SK-N-SH treated with all-trans-retinoic acid at 6 μM for 48 hours (cell line): Measurements from ENCODE around the gene SPDYE2B.
"Not testable (repeated sequence)": the region's sequence is repeated elsewhere in the genome, so short reads cannot be mapped to it uniquely, and the experiment has no call there.

Source experiments
- BACH2 ChIP-seq: fragments of 250-450 bp; sonication (Bioruptor Pico); IDR thresholded peaks from 2 replicates; pipeline ENCODE4 v1.9.0; 2021; ENCODE audit warnings: mild to moderate bottlenecking, borderline replicate concordance
- CSRNP3 ChIP-seq: fragments of 250-450 bp; sonication (Bioruptor Pico); IDR thresholded peaks from 2 replicates; pipeline ENCODE4 v1.5.1; 2021; ENCODE audit warnings: mild to moderate bottlenecking, moderate library complexity
- ESRRG ChIP-seq: fragments of 250-450 bp; sonication (Bioruptor Pico); IDR thresholded peaks from 2 replicates; pipeline ENCODE4 v1.6.1; 2021; ENCODE audit warnings: mild to moderate bottlenecking
- OSR1 ChIP-seq: fragments of 250-450 bp; sonication (Bioruptor Pico); IDR thresholded peaks from 2 replicates; pipeline ENCODE4 v1.8.0; 2022; ENCODE audit warnings: moderate library complexity, mild to moderate bottlenecking, inconsistent platforms
- PATZ1 ChIP-seq: fragments of 250-450 bp; sonication (Bioruptor Pico); IDR thresholded peaks from 2 replicates; pipeline ENCODE4 v1.8.0; 2020; ENCODE audit warnings: mild to moderate bottlenecking, moderate library complexity, borderline replicate concordance
- POU6F1 ChIP-seq: fragments of 250-450 bp; sonication (Bioruptor Pico); IDR thresholded peaks from 2 replicates; pipeline ENCODE4 v1.8.0; 2021; ENCODE audit warnings: low read depth, mild to moderate bottlenecking, moderate library complexity, borderline replicate concordance
- PPARA ChIP-seq: fragments of 250-450 bp; sonication (Bioruptor Pico); IDR thresholded peaks from 2 replicates; pipeline ENCODE4 v1.5.0; 2020; ENCODE audit warnings: mild to moderate bottlenecking, borderline replicate concordance
- RARB ChIP-seq: fragments of 250-450 bp; sonication (Bioruptor Pico); IDR thresholded peaks from 2 replicates; pipeline ENCODE4 v1.8.0; 2021; ENCODE audit warnings: mild to moderate bottlenecking, moderate library complexity
- SNAI2 ChIP-seq: fragments of 250-450 bp; sonication (Bioruptor Pico); IDR thresholded peaks from 2 replicates; pipeline ENCODE4 v1.5.0; 2020; ENCODE audit warnings: mild to moderate bottlenecking, moderate library complexity
- ZFP3 ChIP-seq: fragments of 250-450 bp; sonication (Bioruptor Pico); IDR thresholded peaks from 2 replicates; pipeline ENCODE4 v1.5.0; 2020; ENCODE audit warnings: mild to moderate bottlenecking, moderate library complexity
- ZNF70 ChIP-seq: fragments of 450-650 bp; formaldehyde crosslinking; IDR thresholded peaks from 2 replicates; pipeline ENCODE4 v1.5.0; 2020; ENCODE audit warnings: mild to moderate bottlenecking, moderate library complexity

DNA sequence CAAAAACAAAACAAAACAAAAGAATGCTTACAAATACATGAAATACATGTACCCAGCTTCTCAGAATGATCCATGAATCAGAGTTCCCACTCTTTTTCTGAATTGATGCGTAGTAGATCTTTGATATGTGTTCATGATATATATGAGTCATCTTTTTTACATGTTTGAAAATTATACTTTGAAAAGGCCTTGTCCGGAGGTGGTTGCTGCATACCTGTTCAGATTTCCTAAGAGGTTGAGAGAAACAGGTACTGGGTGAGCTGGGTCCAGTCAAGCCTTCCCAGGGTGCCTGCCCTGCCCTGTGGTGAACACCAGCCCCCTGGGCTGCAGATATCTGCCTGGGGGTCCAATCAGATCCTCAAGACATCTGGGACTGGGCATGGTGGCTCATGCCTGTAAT is 25.4 kb downstream of the SPDYE2B start:
- TF ChIP-seq SNAI2; BACH2 (CRISPR knock-in tag); PATZ1; POU6F1 (CRISPR knock-in tag); ZNF70 (CRISPR knock-in tag); RARB (CRISPR knock-in tag); ZFP3 (CRISPR knock-in tag); ESRRG (CRISPR knock-in tag); PPARA (CRISPR knock-in tag); CSRNP3; OSR1 (CRISPR knock-in tag): not testable (repeated sequence)
